Activated T-cell treated with anti-CD3 and anti-CD28 coated beads, Interleukin-2, amount 50 U/mL, for 72 hours (primary cell): ENCODE results near the gene GPR141. TPM values are rescaled to one million over a fixed set of nuclear protein-coding genes. Genes with fewer than 3 reads are reported as not detected.

Experiments
- ATAC-seq, 2 donors: fragments of 150-1000 bp; cut with Tn5 transposase; replicated peaks in 1 of 2; 2 replicates each; pipeline ENCODE4 v1.10.0; 2021; ENCODE audit warnings: moderate library complexity in 2 of 2, mild to moderate bottlenecking in 1 of 2
- DNase-seq, 2 donors: peaks; one replicate each; pipeline ENCODE4 v3.0.0; 2021 to 2022; ENCODE audit warnings: mixed read lengths in 1 of 2
- H3K27ac Mint-ChIP-seq: one replicate; pipeline ENCODE4 v1.8.0; 2022; ENCODE audit warnings: mild to moderate bottlenecking, moderate library complexity, mixed read lengths
- H3K27me3 Mint-ChIP-seq: one replicate; pipeline ENCODE4 v1.8.0; 2022; ENCODE audit warnings: low read depth, mixed read lengths
- H3K36me3 Mint-ChIP-seq, 2 donors: one replicate each; pipeline ENCODE4 v1.8.0; 2022; ENCODE audit warnings: mixed read lengths in 2 of 2, mild to moderate bottlenecking in 1 of 2; ENCODE audit not compliant: insufficient read depth in 2 of 2
- H3K4me1 Mint-ChIP-seq: one replicate; pipeline ENCODE4 v1.8.0; 2022; ENCODE audit warnings: low read depth, mixed read lengths
- H3K4me3 Mint-ChIP-seq, 2 donors: one replicate each; pipeline ENCODE4 v1.8.0; 2022; ENCODE audit warnings: mild to moderate bottlenecking in 2 of 2, mixed read lengths in 2 of 2, moderate library complexity in 2 of 2
- H3K9me3 Mint-ChIP-seq, 2 donors: one replicate each; pipeline ENCODE4 v1.8.0; 2022; ENCODE audit warnings: mixed read lengths in 2 of 2
- total RNA-seq, 2 donors: library from RNA; stranded (reverse); gene quantifications; one replicate each; pipeline ENCODE4 v1.2.3, GENCODE V29; 2022

The GPR141 gene
- total RNA-seq, 2 donors from 2014 or later, result not detected

DNA sequence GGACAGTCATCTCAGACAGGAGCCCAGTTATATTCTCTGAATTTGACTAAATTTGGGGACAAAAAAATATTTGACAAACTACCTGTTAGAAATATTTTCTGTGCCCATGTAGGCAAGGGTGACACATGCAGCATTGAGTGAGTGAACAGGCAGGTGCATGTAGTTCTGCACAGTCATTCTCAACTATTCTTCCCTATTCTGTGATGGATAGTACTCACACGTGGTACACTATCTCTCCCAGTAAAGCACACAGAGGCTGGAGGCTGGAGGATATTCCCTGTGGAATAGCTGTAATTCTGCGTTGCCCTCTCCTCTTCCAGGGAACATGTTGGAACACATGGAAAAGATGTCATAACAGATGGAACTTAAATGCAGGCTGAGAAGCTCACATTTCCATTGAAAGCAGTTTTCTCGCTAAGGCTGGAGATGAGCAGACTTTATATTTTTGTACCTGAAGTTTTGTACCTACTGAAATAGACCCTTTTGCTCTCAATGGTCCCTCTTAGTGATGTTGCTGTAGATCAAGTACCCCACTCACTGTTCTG is 75.0 kb downstream of the GPR141 start:
- Mint-ChIP-seq H3K36me3 (no peaks in the 10 kb centered on the region), H3K27ac (no peak overlapping the region), H3K27me3 (peaks cover 5% of the 10 kb centered on the region), H3K4me1 (no peaks in the 10 kb centered on the region), H3K4me3 (no peak overlapping the region), H3K9me3 (no peaks in the 10 kb centered on the region)
- DNase-seq (no peak), ATAC-seq (no peak)

DNA sequence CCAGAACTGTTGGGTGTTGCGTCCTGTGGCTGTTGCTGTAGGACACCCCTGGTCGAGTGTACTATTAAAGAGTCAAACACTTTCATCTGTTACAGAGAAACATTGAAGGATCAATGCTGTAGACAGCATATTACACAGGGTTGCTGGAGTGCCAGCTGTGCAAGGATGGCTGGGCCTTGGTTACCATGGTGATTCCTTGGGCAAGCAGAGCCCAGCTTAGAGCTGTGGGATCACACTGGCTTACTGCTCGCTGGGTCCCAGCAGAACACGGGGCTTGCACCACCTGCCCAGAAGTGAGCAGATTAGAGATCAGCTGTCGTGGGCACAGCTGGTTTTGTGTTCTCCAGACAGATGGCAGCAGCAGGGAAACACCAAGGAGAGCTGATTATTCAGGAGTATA is 76.0 kb downstream of the GPR141 start:
- Mint-ChIP-seq H3K4me1 (no peaks in the 10 kb centered on the region), H3K27ac (no peak overlapping the region), H3K9me3 (no peaks in the 10 kb centered on the region), H3K36me3 (peaks cover 0 to 1% of the 10 kb centered on the region in 2 donors), H3K27me3 (peaks cover 5% of the 10 kb centered on the region), H3K4me3 (no peak overlapping the region)
- ATAC-seq (peak in 1 of 2 donors; percentile 11), DNase-seq (no peak)

DNA sequence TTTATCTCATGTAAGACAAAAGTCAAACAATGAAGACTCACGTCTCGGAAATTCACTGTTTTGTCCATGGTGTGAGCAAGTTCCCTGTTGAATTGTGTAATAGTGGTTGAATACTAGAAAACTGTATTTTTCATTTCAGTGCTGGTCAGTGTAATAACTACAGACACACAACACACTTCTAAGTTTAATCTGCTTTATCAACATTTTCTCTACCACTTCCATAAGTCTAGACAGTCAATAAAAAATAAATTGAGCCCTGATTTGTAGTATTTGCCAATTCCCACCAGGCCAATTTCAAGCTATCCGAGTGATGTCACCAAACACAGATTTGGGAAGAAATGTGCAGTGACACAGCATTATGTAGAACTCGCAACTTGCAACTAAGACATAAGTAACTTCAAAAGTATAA is 81.9 kb downstream of the GPR141 start:
- peaks cover 5% of the 10 kb centered on the region for H3K27me3 Mint-ChIP-seq
- no peaks in the 10 kb centered on the region for H3K9me3 Mint-ChIP-seq
- H3K36me3 Mint-ChIP-seq, result peaks cover 0 to 1% of the 10 kb centered on the region in 2 donors
- H3K27ac Mint-ChIP-seq, result no peak overlapping the region
- H3K4me3 Mint-ChIP-seq, result no peak overlapping the region
- DNase-seq (no peak), ATAC-seq (no peak)
- H3K4me1 Mint-ChIP-seq, result peaks cover 15% of the 10 kb centered on the region

DNA sequence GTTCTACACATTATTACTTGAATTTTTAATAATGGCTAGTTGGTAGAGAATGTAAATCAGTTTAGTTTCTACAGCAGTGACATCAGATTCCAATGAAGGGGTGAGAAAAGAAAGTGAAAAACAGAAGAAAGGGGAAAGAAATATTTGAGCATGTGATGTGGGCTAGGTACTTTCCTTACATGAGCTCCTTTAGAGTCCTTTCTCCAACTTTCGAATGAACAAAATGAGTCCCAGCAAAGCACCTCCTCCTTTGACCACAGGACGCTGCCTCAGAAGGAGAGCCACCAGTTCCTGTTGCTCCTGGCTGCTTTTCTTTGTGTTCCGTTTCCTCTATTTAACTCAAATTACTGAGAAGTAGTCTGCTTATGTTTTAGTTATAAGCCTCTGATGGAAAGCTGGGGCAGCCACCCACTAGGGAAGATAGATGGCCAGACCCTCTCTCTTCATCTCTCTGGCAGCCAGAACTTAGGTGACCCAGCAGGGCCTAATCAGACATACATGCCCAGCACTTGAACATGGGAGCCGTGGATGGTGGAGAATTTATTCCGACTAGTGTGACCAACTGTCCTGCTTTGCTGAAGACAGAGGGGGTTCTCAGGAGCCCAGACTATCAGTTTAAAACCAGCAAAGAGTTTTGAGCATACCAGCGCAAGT is 82.4 kb downstream of the GPR141 start:
- peaks cover 0 to 1% of the 10 kb centered on the region in 2 donors for H3K36me3 Mint-ChIP-seq
- H3K4me1 Mint-ChIP-seq, result peaks cover 15% of the 10 kb centered on the region
- H3K27me3 Mint-ChIP-seq, result peaks cover 2% of the 10 kb centered on the region
- no peak overlapping the region for H3K4me3 Mint-ChIP-seq
- ATAC-seq, result peak; percentile 53 to 57
- peak in 1 of 2 donors; percentile 5 for DNase-seq
- H3K9me3 Mint-ChIP-seq, result no peaks in the 10 kb centered on the region
- no peak overlapping the region for H3K27ac Mint-ChIP-seq

DNA sequence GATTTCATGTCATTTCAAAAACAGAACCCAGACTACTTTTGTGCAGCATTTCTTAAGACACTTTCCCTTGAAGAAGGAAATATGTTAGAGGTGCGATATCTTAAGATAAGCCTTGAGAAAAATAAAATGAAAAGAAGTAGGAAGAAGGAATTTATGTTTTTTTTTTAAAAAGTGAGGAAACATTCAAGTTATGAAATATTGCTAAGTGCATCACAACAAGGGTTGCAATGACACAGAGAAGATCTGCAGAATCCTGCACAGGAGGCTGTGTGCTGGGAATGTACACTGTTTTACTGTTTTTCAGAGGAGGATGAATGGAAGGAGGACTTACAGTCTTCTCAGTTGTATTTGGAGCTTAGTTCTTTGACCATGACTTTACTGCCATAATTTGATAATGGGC is 85.0 kb downstream of the GPR141 start:
- DNase-seq (no peak), ATAC-seq (no peak)
- H3K4me3 Mint-ChIP-seq, result no peak overlapping the region
- H3K27ac Mint-ChIP-seq, result no peak overlapping the region
- H3K36me3 Mint-ChIP-seq, result peaks cover 0 to 1% of the 10 kb centered on the region in 2 donors
- H3K9me3 Mint-ChIP-seq, result peaks cover 0 to 4% of the 10 kb centered on the region in 2 donors
- H3K4me1 Mint-ChIP-seq, result peaks cover 15% of the 10 kb centered on the region
- H3K27me3 Mint-ChIP-seq, result no peaks in the 10 kb centered on the region

DNA sequence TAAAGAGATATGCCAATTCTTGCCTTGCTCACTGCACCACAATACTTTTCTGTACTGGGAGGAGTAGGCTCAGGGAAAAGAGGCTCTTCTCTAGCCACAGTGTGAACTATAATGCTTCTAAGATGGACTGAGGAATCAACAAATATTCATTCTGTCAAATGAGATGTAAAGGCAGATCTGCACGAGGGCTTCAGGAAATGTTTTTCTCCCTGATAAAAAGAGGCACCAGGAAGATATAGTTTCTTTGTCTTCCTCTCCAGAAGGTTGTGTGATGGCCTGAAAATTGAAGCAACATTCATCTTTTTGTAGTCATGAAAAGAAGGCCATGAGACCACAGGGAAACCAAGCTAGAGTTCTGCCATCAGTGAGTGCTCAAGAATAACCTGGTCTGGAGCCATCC is 85.7 kb downstream of the GPR141 start:
- no peak for DNase-seq
- Mint-ChIP-seq H3K9me3 (peaks cover 0 to 4% of the 10 kb centered on the region in 2 donors), H3K4me1 (peaks cover 15% of the 10 kb centered on the region), H3K4me3 (no peak overlapping the region), H3K27me3 (no peaks in the 10 kb centered on the region), H3K36me3 (no peaks in the 10 kb centered on the region), H3K27ac (no peak overlapping the region)
- no peak for ATAC-seq

DNA sequence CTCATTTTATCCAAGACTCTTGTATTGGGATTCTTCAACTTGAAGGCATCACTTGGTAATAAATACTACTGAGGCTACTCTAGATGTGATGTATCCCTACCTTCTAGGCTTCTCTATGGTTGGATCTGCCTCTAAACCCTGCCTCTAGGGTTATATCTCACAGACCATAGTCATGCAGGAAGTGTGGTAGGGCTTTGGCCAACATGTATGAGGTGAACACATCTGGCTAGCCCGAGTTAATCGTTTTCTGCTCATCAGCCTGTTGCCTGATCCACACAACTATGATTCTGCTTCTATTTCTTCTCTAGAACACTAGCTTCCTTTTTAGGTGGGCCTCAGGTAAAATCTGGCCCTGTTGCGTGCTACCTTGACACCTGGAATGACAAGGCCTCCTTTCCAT is 86.2 kb downstream of the GPR141 start:
- ATAC-seq, result no peak
- Mint-ChIP-seq H3K27ac (no peak overlapping the region), H3K4me3 (no peak overlapping the region), H3K36me3 (no peaks in the 10 kb centered on the region), H3K4me1 (peaks cover 15% of the 10 kb centered on the region), H3K9me3 (peaks cover 0 to 4% of the 10 kb centered on the region in 2 donors), H3K27me3 (no peaks in the 10 kb centered on the region)
- no peak for DNase-seq

DNA sequence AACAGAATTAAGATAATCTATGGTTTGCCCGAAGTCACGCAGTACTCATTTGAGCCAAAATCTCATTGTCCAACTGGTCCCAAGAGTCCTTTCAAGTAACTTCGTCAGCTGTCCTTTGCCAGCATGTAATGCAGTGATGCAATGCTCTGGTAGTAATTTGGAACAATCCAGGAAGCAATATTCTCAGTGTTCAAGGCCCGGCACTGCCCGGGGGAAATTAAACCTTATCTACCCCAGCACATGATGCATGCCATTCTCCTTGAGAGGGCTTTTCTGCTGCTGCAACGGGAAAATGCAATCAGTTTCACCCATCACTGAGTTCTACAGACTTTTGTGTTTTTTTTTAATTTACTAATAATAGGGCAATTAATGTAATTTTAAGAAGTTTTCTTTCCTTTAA is 87.3 kb downstream of the GPR141 start:
- Mint-ChIP-seq H3K27me3 (no peaks in the 10 kb centered on the region), H3K36me3 (peaks cover 1 to 6% of the 10 kb centered on the region in 2 donors), H3K4me1 (peaks cover 9% of the 10 kb centered on the region), H3K4me3 (no peak overlapping the region), H3K27ac (no peak overlapping the region), H3K9me3 (peaks cover 3 to 11% of the 10 kb centered on the region in 2 donors)
- ATAC-seq (no peak), DNase-seq (no peak)

DNA sequence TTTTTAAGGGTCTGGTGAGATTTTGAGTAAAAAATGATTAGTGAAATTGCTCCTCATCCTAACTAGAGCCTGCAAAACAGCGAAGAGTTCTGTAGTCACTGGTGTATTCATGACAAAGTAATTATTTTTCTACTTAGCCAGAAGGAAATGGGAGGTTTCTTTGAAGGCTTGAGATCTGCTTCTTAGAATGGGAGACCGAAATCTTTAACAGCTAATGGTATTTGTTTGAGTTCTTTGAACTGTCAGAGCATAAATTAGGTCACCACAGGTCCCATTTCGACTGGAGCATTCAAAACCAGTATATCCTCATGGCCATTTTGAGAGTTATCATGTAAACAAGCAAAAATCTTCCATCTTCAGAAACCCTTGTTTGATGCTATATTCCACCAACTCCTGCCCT is 87.8 kb downstream of the GPR141 start:
- Mint-ChIP-seq H3K27ac (no peak overlapping the region), H3K27me3 (no peaks in the 10 kb centered on the region), H3K9me3 (peaks cover 3 to 11% of the 10 kb centered on the region in 2 donors), H3K36me3 (peaks cover 1 to 6% of the 10 kb centered on the region in 2 donors), H3K4me3 (no peak overlapping the region), H3K4me1 (peaks cover 4% of the 10 kb centered on the region)
- ATAC-seq, result no peak
- DNase-seq, result no peak

DNA sequence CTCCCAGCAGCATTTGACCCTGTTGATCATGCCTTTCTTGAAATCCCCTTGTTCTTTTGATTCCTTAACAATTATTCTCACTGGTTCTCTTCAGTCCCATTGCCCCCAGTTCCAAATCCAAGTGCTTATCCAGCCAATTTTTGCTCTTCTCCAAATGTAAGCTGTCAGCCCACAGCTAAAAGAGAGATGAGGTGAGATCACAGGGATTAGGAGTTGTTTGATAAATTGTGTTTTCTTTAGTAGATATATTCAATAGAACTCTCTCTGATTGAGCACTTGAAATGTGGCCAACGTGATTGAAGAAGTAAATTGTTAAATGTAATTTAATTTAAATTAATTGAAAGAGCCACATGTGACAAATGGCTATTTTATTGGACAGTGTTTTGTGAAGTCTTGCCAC is 88.2 kb downstream of the GPR141 start:
- Mint-ChIP-seq H3K27ac (no peak overlapping the region), H3K27me3 (no peaks in the 10 kb centered on the region), H3K9me3 (peaks cover 3 to 11% of the 10 kb centered on the region in 2 donors), H3K4me1 (no peaks in the 10 kb centered on the region), H3K4me3 (no peak overlapping the region), H3K36me3 (peaks cover 3 to 6% of the 10 kb centered on the region in 2 donors)
- ATAC-seq (no peak), DNase-seq (no peak)

DNA sequence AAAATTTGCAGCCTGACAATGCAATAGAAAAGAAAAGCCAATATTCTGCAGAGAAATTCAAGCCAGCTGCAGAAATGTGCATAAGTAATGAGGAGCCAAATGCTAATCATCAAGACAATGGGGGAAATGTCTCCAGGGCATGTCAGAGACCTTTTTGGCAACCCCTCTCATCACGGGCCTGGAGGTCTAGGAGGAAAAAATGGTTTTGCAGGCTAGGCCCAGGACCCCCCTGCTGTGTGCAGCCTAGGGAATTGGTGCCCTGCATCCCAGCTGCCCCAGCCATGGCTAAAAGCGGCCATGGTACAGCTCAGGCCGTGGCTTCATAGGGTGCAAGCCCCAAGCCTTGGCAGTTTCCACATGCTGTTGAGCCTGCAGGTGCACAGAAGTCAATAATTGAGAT is 92.4 kb downstream of the GPR141 start:
- peaks cover 8 to 19% of the 10 kb centered on the region in 2 donors for H3K9me3 Mint-ChIP-seq
- H3K27me3 Mint-ChIP-seq, result no peaks in the 10 kb centered on the region
- H3K27ac Mint-ChIP-seq, result no peak overlapping the region
- H3K36me3 Mint-ChIP-seq, result peaks cover 5 to 12% of the 10 kb centered on the region in 2 donors
- ATAC-seq (no peak), DNase-seq (no peak)
- H3K4me3 Mint-ChIP-seq, result no peak overlapping the region
- no peaks in the 10 kb centered on the region for H3K4me1 Mint-ChIP-seq

DNA sequence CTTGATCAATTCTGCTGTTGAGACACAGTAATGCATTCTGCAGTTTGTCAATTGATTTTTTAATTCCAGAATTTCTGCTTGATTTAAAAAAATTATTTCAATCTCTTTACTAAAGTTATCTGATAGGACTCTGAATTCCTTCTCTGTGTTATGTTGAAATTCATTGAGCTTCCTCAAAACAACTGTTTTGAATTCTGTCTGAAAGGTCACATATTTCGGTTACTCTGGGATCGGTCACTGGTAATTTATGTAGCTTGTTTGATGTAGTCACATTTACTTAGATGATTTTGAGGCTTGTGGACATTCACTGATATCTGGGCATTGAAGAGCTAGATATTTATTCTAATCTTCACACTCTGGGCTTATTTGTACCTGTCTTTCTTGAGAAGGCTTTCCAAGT is 97.6 kb downstream of the GPR141 start:
- H3K27me3 Mint-ChIP-seq, result peaks cover 6% of the 10 kb centered on the region
- peaks cover 4 to 7% of the 10 kb centered on the region in 2 donors for H3K9me3 Mint-ChIP-seq
- no peak for DNase-seq
- no peak overlapping the region for H3K4me3 Mint-ChIP-seq
- ATAC-seq, result no peak
- H3K4me1 Mint-ChIP-seq, result no peaks in the 10 kb centered on the region
- H3K36me3 Mint-ChIP-seq, result peaks cover 4 to 6% of the 10 kb centered on the region in 2 donors
- H3K27ac Mint-ChIP-seq, result no peak overlapping the region

DNA sequence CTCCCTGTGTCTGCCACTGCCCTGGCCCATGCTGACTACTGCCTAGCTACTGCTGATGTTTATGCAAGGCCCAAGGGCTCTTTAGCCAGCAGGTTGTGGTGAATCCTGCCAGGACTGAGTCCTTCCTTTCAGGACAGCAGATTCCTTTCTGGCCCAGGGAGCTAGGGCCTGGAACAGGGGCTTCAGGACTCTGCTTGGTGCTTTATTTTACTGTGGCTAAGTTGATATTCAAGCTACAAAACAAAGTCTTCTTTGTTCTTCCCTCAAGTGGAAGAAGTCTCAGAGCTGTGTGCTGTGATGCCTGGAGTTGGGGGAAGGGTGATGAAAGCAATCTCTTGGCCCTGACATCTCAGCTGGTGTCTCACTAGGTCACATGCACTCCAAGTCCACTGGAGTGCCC is 98.6 kb downstream of the GPR141 start:
- no peak for ATAC-seq
- no peak overlapping the region for H3K4me3 Mint-ChIP-seq
- H3K36me3 Mint-ChIP-seq, result peaks cover 1 to 6% of the 10 kb centered on the region in 2 donors
- peaks cover 6% of the 10 kb centered on the region for H3K27me3 Mint-ChIP-seq
- H3K4me1 Mint-ChIP-seq, result no peaks in the 10 kb centered on the region
- no peak overlapping the region for H3K27ac Mint-ChIP-seq
- no peak for DNase-seq
- H3K9me3 Mint-ChIP-seq, result peaks cover 4 to 7% of the 10 kb centered on the region in 2 donors

DNA sequence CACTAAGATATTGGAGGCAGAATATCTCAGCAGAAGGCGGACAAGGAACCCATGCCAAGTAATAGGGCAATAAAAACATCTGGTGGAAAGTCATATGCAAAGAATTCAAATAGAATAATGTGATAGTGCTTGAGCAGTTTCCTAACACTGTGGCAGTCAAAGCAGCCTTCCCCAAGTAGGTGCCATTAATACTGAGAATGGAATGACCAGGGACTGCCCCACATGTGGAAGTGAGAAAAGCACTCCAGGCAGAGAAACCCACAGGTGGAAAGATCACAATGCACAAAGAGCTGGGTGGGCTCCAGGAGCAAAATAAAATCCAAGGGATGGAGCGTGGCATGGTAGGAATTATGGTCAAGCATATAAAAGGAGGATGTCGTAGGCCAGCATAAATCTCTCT is 100.4 kb downstream of the GPR141 start:
- Mint-ChIP-seq H3K9me3 (no peaks in the 10 kb centered on the region), H3K36me3 (no peaks in the 10 kb centered on the region), H3K4me1 (no peaks in the 10 kb centered on the region), H3K27me3 (peaks cover 6% of the 10 kb centered on the region), H3K27ac (no peak overlapping the region), H3K4me3 (no peak overlapping the region)
- no peak for ATAC-seq
- DNase-seq, result no peak
